AG20443 (cell line): Measurements from ENCODE around the gene LIPC.

Experiments
- DNase-seq: peaks from one replicate; pipeline ENCODE4 v3.0.0; 2012; ENCODE audit warnings: low spot score, mixed read lengths

Gene LIPC

DNA sequence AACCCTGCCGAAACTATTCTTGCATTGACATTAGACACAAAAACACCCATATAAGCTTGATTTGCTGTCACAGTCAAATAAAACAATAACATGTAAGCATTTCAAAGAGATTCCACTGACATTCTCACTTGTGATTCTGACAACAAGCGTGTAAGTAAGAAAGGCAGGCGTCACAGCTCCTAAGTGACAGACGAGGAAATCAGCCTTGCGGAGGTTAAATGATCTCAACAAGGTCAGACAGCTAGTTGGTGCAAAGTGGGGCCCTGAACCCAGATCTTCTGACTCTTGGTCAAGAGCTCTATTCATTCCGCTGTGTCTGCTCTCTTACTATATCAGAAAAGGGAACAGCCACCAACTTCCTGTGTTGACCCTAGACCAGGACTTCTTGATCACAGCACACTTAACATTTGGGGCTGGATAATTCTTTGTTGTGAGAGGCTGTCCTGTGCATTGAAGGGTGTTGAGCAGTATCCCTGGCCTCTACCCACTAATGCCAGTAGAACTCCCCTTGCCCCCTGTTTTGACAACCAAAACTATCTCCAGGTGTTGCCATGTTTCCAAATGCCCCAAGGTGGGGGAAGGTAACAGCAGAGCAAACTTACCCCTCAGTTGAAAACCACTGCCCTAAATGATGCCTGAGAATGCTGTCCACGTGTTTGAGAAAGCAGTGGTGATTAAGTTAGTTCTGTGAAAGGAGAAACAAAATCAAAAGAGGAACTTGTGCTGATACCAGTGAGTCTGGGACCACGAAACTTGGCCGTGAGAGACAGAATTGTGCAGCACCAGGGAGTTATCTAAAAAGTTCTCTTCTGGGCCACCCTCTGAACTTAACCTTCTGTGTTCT lies 86.1 kb downstream of the LIPC start:
- DNase-seq: no peak

DNA sequence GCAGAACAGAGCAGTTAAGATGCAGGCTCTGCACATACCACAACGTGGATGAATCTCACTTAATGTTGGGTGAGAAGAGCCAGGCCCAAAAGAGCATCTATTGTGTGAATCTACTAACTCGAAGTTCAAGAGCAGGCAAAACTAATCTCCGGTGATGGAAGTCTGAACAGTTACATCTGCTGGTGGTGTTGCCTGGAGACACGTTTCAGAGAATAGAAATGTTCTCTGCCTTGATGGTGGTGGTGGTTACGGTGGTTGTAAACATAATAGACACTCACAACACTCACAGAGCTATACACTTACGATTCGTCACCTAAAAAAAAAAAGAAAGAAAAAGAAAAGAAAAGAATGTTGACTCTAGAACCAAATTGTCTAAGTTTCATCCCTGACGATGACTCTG lies 86.8 kb downstream of the LIPC start:
- no peak for DNase-seq

DNA sequence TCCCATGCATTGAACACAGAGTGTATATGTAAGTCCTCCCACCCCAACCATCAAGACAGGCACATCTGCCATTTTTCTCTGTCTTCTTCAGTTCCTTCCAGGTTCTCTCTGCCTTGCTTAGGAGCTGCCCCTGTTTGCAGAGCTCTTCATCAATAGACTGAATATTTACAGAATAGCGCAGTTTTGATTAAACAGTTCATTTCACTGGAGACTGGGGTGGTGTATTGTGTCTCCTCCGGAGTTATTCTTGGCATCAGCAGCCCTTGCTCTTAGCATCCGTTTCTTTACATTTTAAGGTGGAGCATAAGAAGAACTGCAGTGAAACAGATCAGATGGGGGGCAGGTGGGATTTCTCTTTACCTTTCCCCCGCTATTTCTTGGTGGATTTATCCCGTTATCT lies 87.7 kb downstream of the LIPC start:
- DNase-seq: no peak

DNA sequence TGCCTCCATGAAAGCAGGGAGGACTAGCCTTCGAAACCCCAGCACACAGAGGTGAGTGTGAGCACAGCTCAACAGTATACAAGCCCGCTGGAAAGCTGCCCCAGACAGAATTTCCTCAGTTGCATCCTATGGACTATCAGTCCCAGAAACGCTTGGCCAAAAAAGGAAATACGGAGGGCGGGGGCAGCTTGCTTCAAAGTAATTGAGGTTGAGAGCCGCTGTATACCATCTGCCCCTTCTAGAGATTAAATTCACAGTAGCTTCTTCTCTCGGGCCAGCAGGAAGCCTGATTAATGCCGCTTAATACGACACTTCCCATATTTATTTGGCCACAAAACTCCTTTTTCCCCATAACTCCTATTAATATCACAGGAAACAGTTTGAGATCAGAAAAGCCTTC lies 88.7 kb downstream of the LIPC start:
- DNase-seq: no peak

DNA sequence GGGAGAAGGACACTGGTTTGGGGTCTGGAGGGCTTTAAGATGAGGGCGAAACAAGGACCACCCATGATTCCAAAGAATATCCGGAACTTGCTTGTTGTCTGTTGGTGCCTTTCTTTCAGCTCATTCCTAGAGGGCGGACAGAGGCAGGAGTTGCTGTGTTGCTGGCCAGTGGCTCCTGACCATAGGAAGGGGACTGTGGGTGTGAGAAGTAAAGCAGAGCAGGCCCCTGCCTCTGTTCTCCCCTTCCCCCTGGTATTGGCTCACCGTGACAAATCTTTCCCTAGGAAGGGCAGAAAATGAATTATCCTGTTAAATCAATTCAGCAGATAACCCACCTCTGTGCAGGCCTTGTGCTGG lies 89.1 kb downstream of the LIPC start:
- DNase-seq: no peak

DNA sequence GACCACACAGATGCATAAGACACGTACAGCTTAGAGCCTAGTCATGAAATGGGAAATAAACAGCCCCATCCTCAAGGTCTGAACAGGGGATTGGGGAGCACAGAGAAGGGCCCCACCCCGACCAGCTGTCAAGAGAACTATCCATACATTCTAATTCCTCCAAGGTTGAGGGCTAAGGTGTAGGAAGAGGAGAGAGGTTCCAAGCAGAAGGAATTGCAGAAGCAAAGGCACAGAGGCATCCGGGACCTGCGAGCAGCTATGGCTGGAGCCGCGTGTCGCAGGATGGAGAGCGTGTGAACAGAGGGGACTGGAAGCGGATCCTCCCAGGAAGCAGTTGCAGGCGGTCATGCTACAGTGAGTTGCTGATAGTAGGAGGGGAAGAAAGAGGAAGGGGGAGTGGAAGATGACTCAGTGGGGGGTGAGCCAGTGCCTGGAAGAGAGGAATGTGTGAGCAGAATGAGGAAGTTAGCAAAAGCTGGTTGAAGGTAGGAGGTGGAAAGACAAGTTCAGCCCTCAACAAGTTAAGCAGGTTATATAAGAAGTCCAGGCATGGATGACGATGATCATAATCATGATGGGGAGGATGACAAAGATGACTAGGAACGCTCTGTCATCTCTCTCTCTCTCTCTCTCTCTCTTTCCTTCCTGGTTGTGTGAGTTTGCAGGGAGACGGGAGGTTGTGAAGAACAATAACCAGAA lies 89.7 kb downstream of the LIPC start:
- DNase-seq: peak; percentile 83

DNA sequence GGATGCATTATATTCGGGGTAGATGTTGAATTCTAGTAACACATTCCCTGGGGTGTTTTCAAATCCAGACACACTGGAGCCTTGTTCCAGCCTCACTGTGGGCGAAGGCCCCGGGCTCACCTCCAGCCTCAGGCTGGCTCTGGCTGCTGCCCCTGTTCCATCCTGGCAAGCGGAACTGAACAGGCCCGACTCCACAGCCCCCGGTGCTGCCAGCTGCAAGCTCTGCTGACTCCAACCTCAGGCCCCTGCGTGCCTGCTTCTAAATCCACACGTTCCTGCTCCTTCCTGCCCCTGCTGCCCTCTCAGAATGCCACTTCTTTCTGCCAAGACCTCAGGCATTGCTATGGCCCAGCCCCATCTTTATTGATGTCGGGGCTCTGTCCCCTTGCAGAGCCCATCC lies 90.6 kb downstream of the LIPC start:
- no peak for DNase-seq

DNA sequence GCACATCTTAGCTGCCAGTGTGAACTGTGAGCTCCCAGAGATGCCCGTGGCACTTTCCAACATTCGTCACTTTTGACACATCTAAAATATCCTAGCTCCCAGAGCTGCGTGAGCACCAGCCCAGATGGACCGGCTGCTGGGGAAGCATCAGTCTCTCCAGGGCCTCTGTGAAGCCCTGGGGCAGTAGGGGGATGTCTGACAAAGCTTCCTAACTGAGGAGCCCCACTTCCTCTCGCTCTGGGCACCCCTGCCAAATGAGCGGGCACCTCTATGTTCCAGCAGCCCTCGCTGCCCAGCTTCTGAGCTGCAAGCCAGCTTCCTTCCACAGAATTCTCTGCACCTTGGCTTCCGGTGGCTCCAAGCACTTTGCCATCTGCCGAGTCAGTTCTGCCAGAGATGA lies 91.1 kb downstream of the LIPC start:
- DNase-seq: no peak

DNA sequence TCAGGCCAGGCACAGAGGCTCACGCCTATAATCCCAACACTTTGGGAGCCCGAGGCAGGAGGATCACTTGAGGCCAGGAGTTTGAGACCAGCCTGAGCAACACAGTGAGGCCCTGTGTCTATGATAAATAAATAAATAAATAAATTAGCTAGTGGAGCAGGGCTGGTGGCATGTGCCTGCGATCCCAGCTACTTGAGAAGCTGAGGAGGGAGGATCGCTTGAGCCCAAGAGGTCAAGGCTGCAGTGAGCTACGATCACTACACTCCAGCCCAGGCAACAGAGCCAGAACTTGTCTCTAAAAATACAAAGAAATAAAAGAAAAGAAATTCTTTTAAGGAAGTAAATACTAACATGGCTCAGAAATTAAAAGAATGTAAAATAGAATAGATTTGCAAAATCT lies 91.8 kb downstream of the LIPC start:
- no peak for DNase-seq

DNA sequence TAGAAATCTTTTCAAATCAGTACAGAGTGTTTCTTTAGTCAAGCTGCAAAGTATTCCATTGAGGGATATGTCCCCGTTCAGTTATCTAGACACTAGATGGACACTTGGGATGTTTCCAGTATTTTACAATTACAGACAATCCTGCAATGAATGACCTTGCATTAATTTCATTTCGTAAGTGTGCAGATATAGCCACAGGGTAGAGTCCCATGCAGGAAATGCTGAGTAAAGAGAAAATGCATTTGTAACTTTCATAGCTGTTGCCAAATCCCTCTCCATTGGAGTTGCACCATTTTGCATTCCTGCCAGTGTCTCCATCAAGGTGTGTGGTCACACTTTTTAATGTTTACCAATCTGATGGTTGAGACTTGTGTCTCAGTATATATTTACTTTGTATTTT lies 92.5 kb downstream of the LIPC start:
- no peak for DNase-seq

DNA sequence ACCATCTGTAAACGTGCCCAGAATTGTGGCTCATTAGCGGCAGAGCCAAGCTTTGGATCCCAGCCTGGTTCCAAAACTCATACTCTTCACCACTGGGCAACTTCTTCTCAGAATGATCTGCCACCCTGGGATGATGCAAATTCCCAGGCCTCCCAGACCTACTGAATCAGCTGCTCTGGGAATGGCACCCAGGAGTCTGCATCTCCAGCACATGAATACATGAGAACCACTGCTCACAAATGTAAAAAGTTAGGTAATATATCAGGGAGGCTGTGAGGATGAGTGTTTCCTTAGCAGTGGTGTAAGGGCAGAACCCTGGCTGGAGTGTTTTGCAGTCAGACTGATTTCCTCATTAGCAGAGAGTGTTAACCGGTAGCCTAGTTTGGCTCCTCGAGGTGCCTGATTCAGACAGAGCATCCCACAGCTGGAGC lies 94.2 kb downstream of the LIPC start:
- no peak for DNase-seq

DNA sequence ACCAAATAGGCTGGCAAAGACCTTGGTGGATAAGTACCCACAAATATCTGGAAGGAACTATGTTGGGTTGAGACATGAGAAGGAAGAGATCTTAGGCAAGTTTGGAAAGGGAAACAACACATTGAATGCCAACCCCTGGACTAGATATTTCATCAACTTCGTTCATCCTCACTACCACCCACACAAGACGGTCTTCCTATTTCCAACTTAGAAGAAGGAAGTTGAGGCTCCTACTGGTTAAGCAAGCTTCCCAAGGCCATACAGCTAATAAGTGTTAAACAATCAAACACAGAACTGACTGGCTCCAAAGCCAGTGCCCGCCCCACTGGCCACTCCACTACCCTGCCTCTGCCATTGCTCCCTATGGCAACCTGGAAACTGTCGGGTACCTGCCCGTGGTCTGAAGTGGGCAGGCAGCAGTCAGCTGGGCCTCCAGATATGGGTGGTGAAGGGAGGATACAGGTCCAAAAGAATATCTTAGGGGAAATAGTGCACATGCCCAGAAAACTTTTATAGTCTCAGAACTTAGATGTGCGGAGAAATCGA lies 94.9 kb downstream of the LIPC start:
- DNase-seq: no peak

DNA sequence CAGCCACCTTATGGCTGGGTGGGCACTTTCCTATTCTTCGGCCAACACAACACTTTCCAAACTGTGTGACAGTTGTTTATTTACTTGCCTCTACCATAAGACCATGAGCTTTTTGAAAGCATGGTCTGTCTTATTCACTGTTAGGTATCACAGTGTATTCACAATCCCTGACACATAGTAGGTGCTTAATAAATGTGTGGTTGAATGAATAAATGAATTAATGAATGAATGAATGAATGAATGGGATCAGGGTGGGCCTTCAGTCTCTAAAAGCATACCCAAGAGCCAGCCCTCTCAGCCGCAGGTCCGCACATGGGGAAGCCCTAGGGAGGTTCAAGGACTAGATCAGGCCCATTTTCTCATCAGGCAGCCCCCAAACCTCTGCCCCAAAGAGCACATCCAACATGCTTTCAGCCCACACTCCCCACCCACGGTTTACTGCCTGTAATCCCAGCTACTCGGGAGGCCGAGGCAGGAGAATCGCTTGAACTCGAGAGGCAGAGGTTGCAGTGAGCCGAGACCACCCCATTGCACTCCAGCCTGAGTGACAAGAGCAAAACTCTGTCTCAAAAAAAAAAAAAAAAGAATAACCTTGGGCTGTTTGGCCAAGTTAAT lies 95.9 kb downstream of the LIPC start:
- DNase-seq: no peak

DNA sequence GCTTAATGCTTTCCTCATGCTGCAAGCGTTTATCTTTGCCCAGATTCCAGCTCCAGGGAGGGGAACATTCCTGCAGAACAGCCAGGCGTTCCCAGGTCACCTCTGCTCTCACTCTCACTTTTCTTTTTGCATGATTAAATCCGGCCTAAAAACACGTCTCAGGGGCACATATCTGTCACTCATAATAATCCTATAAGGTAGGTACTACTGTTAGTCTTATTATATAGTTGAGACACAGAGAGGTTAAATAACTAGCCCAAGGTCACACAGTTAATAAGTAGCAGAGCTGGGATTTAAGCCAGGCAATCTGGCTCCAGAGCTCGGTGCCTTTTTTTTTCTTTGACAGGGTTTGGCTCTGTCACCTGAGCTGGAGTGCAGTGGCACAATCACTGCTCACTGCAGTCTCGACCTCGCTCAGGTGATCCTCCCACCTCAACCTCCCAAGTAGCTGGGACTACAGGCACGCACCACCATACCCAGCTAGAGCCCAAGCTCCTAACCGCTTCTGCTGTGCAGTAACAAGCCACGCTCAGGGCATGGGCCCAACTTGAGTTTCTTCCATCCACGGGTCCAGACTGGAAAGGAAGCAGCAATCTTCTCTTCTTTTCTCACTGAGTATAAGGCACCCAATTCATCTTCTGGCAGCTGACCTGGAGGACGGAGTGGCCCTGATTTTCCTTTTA lies 96.5 kb downstream of the LIPC start:
- DNase-seq: peak; percentile 85

DNA sequence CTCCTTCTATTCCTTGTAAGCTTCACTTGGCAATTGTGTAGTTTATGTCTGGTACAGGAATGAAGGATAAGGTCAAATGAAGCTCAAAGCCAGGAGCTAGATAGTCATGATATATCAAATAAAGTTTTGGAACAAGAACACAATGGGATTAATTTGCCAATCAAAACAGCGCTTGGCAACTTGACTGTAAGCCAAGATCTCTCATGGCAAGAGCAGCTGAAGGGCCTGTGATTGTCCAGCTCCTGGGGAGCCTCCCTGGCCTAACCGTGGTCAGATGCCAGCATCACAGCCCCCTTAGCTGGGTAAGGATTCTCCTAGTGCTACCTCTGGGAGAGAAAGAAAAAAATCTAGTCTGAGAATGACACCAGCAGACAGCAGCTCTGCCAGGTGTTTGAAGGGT lies 97.2 kb downstream of the LIPC start:
- DNase-seq: no peak

DNA sequence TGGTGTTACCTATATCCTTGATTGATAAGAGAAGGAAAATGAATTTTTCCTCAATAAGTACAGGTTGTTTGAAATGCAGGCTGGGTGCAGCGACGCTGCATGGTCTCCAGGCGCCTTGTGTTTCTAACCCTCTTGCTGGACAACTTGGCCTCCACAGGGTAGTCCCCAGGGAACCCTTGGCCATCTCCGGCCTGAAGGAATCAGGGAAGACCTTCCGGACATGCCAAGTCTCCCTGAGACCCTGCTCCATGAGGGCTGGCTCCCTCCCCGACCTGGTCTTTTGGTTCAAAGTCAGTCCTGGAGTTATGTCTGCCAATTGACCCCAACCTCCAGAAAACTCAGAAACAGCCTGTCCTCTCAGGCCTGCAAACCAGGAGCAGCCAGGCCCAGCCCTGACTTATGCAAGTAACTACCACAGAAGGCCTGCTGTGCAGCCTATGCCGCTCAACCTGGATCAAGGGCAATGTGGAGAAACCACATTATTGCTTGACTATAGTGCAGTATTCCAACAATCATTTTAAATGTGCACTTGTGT lies 98.3 kb downstream of the LIPC start:
- no peak for DNase-seq

DNA sequence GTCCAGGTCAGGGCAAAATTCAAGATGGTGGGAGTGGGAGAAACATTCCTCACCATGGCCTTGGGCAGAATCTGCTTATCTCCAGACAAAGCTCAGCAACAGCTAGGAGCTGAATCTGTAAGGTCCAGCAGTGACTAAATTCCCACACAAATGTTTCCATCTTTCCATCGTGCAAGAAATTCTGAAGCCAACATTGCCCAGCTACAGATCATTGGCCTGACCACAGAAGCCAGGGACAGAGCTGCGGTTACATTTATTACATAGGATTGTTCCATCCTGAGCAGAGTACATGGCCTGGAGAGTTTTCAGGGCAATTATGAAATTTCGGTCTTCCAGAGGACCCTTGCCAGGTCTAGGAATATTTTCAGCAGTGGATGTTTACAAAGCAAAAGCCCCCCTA lies 100.3 kb downstream of the LIPC start:
- no peak for DNase-seq

DNA sequence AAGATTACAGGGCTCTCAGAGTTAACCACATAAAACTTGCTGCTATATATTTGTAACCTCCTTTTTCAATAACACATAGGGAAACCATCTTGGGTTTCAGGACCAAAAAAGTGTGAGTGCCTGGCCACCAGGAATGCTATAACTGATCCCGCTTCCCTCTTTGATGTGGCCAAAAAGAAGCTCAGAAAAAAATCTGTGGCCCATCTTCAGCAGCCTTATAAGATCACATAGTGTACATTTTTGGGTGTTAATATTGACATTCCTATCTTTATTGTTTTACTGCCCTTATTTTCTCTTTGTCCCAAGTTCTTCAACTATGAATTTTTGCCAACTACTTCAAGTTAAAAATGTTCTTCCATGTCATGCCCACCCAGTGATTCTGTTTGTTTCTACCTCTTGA lies 102.8 kb downstream of the LIPC start:
- DNase-seq: no peak

DNA sequence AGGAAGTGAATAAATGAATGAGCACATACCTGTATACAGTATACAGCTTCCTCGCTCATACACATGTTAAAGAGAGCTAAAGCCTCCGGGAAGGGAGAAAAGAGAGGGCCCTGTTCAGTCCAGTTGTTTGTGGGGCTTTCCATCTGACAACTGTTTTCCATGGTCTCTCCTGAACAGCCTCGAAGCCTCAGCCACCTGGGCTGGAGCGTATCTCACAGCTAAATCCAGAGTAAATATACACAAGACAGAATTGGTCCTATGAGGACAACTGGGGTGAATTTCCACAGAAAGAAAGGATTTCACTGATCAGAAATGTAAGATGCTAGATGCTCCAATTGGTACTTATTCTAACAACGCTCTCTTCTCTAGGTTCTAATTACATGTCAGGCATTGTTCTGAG lies 103.5 kb downstream of the LIPC start:
- no peak for DNase-seq

DNA sequence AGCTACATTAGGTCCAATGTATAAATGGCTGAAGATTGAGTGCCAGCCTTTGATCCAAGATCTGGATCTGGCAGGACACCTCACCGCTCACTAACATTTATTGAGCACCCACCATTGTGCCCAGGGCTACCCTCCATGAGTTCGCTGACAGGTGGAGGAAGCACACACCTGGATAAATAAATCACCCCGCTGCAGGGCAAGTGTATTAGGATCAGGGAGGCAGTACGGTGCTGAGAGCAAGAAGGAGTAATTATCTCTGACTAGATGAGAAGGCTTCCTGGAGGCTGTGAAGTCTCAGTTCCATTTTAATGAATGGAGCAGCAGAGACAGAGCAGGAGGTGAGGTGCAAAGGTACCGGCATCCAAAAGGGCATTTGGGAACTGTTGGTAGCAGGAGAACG lies 104.1 kb downstream of the LIPC start:
- DNase-seq: no peak

DNA sequence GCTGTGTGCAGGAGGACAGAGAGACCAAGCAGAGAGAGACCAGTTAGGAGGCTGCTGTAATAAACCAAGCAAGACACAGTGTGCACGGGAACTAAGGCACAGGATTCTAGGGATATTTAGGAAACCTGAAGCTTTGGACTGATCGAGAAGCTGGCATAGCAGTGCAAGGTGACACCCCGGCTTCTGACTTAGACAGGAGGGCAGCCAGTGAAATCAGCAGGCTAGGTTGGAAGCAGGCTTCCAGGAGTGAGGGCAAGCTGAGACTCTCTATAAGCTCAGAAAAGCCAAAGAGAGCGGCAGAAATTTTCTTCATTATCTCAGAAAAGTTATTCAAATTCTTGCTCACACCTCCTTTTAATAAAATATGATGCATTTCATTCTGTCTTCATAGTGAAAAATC lies 104.6 kb downstream of the LIPC start:
- DNase-seq: no peak

DNA sequence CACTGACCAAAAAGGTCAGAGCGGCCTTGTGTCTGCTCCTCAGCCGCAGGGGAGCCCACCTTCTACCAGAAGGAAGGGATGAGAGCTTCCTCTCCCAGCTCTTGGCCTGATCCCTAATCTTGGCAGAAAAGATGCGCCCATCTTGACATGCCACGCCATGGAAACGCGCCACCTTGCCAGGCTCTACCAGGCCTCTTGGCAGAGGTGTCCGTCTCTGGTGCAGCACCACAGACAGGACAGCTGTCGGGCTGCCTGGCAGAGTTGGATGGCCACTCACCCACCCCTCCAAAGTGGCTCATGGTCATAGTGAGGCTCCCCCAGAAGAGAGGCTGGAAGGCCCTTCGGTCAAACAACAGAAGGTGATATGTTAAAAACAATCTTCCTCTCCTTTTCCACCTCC lies 105.2 kb downstream of the LIPC start:
- no peak for DNase-seq
